ENCODE measurements around the gene IFNGR2. TPM values are rescaled to one million over a fixed set of nuclear protein-coding genes. Genes with fewer than 3 reads are reported as not detected.

IFNGR2 gene
- total RNA-seq, 6 experiments from 2014 or later: 16.0 to 39.1 (median 27.8) TPM

DNA sequence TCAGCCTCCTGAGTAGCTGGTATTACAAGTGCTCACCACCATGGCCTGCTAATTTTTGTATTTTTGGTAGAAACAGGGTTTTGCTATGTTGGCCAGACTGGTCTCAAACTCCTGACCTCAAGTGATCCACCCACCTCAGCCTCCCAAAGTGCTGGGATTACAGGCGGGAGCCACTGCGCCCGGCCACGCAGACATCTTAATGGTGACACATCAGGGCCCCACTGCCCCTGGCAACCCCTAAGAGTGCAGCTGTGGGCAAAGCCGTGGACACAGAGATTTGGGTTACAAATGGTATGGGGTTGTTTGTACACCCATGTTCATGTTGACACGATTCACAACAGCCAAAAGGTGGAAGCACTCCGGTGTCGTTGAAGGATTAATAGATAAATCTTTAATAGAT lies 29.8 kb downstream of the IFNGR2 start:
- DNase-seq: no peak
- intact Hi-C loops (cut with DNase I): no loop called here

DNA sequence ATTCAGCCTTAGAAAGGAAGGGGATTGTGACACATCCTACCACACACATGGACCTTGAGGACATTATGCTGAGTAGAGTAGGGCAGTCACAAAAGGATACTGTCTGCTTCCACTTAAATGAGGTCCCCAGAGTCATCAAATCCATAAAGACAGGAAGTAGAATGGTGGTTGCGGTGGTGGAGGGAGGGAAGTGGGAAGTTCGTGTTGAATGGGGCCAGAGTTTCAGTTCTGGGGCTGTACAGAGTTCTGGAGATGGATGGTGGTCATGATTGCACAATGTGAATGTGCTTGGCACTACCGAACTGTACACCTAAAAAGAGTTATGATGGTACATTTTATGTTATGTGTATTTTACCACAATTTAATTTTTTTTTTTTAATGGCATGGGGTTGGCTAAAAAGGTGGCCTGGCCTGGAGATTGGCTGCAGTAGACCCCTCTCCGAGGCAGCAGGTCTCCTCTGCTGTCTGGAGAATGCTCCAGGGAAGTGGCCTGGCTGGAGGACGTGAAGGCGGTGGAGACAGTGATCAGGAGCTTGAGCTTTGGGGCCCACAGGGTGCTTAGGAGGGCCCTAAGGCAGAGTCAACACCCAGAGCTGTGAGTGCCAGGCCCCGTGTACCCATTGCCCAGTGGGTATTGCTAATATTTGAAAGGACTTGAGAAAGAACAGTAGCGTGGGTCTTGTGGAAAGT lies 30.4 kb downstream of the IFNGR2 start:
- 72% methylated on average over 6 of the region's 8 CpGs for WGBS (ENCODE audit: insufficient coverage, low coverage, low lambda C conversion rate, missing lambda C conversion rate)
- DNase-seq: no peak

More for the DNA sequence above, 29.8 kb downstream of the IFNGR2 start:
- TF ChIP-seq POLR2A (IDR thresholded peaks at IDR 0.05): no peak
- TF ChIP-seq, protein P1, sequence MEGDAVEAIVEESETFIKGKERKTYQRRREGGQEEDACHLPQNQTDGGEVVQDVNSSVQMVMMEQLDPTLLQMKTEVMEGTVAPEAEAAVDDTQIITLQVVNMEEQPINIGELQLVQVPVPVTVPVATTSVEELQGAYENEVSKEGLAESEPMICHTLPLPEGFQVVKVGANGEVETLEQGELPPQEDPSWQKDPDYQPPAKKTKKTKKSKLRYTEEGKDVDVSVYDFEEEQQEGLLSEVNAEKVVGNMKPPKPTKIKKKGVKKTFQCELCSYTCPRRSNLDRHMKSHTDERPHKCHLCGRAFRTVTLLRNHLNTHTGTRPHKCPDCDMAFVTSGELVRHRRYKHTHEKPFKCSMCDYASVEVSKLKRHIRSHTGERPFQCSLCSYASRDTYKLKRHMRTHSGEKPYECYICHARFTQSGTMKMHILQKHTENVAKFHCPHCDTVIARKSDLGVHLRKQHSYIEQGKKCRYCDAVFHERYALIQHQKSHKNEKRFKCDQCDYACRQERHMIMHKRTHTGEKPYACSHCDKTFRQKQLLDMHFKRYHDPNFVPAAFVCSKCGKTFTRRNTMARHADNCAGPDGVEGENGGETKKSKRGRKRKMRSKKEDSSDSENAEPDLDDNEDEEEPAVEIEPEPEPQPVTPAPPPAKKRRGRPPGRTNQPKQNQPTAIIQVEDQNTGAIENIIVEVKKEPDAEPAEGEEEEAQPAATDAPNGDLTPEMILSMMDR (IDR thresholded peaks at IDR 0.05): no peak
- Histone ChIP-seq H3K27me3 (no peaks in the 10 kb centered on the region), H3K9me3 (no peaks in the 10 kb centered on the region), H3K36me3 (peaks cover 13 to 91% (median 47%) of the 10 kb centered on the region in 4 donors), H3K4me3 (no peak overlapping the region), H3K27ac (no peak overlapping the region), H3K4me1 (no peaks in the 10 kb centered on the region)
- WGBS (ENCODE audit: insufficient coverage, low coverage, low lambda C conversion rate, missing lambda C conversion rate): 96% methylated on average over 8 of the region's 8 CpGs
- ATAC-seq: no peak

DNA sequence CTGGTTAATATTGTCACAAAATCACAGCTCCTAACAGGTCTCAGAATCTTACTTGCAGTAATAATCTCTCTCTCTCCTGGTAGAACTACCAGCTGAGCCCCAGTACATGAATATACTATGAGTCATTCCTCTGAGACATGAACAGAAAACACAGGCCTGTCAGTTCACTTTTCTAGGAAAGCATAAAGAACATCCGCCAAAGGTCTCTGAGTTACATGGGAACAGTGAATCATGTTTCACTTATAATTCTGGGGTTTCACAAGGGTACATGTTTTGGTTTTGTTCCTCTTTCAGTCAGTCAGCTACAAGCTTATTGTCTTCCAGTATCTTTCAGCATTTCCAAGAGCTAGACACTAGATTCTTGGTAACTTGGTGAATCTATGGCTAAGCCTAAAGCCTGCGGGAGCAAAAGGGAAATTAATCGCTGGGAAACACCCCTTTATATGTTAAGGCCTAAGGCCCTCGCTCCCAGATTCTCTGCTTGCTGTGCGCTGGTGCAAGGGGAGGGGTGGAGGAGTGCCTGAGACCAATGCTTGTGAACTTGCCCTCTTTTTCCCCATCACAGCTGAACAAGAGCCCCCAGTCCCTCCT lies 31.7 kb downstream of the IFNGR2 start:
- no peaks in the 10 kb centered on the region for H3K9me3 ChIP-seq
- TF ChIP-seq, protein P1 (IDR thresholded peaks at IDR 0.05): no peak
- TF ChIP-seq POLR2A (IDR thresholded peaks at IDR 0.05): peak; percentile 19
- no peak for DNase-seq
- H3K27ac ChIP-seq: peak overlapping the region in 1 of 3 donors; percentile 23
- ATAC-seq: peak; percentile 34 to 67 (median 57)
- no peaks in the 10 kb centered on the region for H3K4me1 ChIP-seq
- peaks cover 9 to 80% (median 38%) of the 10 kb centered on the region in 4 donors for H3K36me3 ChIP-seq
- no peak overlapping the region for H3K4me3 ChIP-seq
- WGBS (ENCODE audit: insufficient coverage, low coverage, low lambda C conversion rate, missing lambda C conversion rate): 86% methylated on average over 1 of the region's 5 CpGs
- intact Hi-C loops (cut with DNase I): no loop called here
- no peaks in the 10 kb centered on the region for H3K27me3 ChIP-seq

More for the DNA sequence above, 30.4 kb downstream of the IFNGR2 start:
- Histone ChIP-seq H3K4me1 (no peaks in the 10 kb centered on the region), H3K36me3 (peaks cover 13 to 92% (median 44%) of the 10 kb centered on the region in 4 donors), H3K27me3 (no peaks in the 10 kb centered on the region), H3K9me3 (no peaks in the 10 kb centered on the region), H3K4me3 (no peak overlapping the region), H3K27ac (no peak overlapping the region)
- no peak for TF ChIP-seq POLR2A (IDR thresholded peaks at IDR 0.05)
- TF ChIP-seq, protein P1 (IDR thresholded peaks at IDR 0.05): no peak
- peak; percentile 22 to 58 (median 40) for ATAC-seq
- intact Hi-C loops (cut with DNase I): no loop called here

GRCh38 chr21:33437140-33437539 lies 33.9 kb downstream of the IFNGR2 start:
- ATAC-seq (no peak), DNase-seq (no peak)
- intact Hi-C loops (cut with DNase I): no loop called here
- no peak overlapping the region for H3K4me3 ChIP-seq
- H3K9me3 ChIP-seq: no peaks in the 10 kb centered on the region
- H3K4me1 ChIP-seq: no peaks in the 10 kb centered on the region
- no peaks in the 10 kb centered on the region for H3K27me3 ChIP-seq
- H3K27ac ChIP-seq: no peak overlapping the region
- WGBS (ENCODE audit: insufficient coverage, low coverage, low lambda C conversion rate, missing lambda C conversion rate): 85% methylated on average over 6 of the region's 6 CpGs
- TF ChIP-seq POLR2A (IDR thresholded peaks at IDR 0.05): no peak
- TF ChIP-seq, protein P1 (IDR thresholded peaks at IDR 0.05): no peak
- peaks cover 9 to 58% (median 30%) of the 10 kb centered on the region in 4 donors for H3K36me3 ChIP-seq
